GM19395 (cell line): Measurements from ENCODE around the gene RFTN1.

Source experiments
- ATAC-seq: cut with Tn5 transposase; IDR thresholded peaks from one replicate; pipeline ENCODE4 v1.9.1; 2021; ENCODE audit warnings: mild to moderate bottlenecking, moderate library complexity; ENCODE audit not compliant: unreplicated experiment

RFTN1 gene

GRCh38 chr3:16439848-16440708, 73.4 kb downstream of the RFTN1 start:
- ATAC-seq, result no peak

GRCh38 chr3:16439163-16439847, 74.2 kb downstream of the RFTN1 start:
- no peak for ATAC-seq

DNA sequence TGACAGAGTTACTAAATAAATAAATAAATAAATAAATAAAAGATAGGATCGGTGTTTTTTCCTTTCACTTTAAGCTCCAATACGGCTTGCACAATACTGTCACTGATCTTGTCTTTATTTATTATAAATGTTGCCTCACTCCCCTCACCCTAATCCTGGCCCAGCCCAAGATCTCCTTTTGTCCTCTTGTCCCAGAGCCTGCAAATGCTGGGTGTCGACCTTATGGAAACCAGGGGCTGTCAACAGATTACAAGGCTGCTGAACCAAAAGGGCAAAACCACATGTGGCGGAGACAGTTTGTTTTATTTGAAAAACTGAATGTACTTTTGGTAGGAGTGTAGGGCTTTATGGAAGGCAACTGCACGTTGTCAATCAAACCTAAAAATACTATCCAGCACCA, 75.9 kb downstream of the RFTN1 start:
- no peak for ATAC-seq

GRCh38 chr3:16433701-16434151, 79.8 kb downstream of the RFTN1 start:
- peak; percentile 86 for ATAC-seq

GRCh38 chr3:16432714-16433113, 80.8 kb downstream of the RFTN1 start:
- ATAC-seq, result peak; percentile 33

- peak; percentile 35 for ATAC-seq
These were observed 82.5 kb downstream of the RFTN1 start for GRCh38 chr3:16430717-16431630.

DNA sequence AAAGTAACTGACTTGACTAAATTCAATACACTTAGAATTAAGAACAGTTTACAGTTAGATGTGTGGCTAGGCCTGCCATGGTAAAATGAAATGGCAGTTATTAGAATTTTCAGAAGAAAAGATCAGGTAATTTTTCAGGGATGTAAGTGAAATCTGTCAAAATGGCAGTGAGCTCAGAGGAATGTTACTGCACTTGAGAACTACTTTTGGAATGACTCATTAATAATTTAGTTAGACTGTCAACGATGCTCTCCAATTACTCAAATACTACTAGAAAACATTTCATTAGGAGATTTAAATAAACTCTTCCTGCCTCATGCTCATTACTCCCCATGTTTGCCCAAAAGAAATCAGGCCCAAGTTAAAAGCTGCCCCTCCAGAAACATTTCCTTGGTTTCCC, 84.4 kb downstream of the RFTN1 start:
- ATAC-seq, result no peak

DNA sequence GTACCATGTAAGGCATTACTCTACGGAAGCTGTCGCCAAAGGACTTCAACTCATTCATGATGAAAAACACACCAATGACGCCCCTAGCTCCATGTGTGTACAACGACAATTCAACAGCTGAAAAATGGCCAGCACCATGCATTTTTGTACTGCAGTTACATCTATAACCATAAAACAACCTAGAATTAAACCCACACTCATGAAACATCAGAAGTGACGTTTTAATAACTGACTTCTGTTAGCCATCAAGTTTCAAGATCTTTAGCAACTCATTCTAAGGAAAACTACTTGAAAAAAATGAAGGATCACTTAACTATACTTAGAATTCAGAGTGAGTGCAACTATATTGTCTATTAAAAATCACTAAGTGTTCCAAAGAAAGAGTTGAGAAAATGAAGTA, 84.9 kb downstream of the RFTN1 start:
- ATAC-seq, result no peak

DNA sequence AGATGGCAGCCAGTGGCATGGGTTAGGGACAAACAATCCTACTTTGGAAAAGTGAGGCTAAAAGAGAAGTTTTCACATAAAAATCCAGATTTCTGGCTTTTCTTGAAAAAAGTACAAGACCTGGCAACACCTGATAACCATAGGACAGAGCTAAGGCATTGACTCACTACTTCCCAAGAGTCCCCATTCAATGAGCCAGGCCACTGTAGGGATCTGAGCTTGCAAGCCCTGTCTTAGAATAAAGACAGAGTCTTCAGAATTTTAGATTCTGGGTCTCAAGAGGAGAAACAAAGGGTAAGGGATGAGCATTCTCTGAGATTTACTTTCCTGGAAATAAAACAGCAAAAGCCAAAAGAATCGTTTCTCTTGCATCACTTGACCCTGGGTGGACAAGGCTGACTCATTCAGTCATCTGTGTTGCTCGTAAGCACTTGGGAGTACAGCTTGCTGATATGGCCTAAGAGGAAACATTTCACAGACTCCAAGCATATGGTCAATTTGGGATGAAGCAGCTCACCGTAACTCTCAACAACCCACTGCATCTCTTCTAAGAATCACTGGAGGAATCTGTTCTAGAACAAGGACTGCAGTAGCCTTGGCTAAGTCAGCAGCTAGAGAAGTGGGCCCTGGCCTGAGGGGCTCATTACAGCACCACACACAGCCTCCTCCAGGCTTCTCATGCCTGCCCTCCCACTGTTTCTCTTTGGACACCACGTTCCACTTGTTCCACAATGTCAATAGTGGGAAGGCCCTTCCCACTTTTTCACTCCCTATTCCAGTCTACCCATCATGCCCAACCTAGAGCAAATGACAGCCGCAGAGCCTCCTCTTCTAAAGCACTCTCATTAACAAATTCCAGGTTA, 86.2 kb downstream of the RFTN1 start:
- no peak for ATAC-seq

DNA sequence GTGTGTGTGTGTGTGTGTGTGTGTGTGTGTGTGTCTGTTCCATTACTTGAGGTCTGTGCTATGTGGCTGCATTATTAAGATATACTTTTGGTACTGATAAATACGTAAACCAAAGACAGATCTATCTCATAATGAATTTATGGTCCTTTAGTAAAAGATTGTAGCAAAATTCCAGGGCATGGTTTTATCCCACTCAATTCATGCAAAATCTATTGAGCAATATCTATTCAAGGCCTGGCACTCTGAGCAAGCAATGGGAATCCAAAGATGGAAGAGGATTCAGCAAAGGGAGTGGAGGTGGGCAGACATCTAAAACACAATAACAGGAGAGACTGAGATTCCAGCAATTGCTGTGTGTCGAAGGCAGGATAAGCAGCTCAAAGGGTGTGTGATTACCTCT, 86.8 kb downstream of the RFTN1 start:
- ATAC-seq, result no peak

- ATAC-seq, result no peak
These were observed 87.5 kb downstream of the RFTN1 start for GRCh38 chr3:16426029-16426400.

GRCh38 chr3:16425398-16426028, 88.0 kb downstream of the RFTN1 start:
- ATAC-seq, result no peak

DNA sequence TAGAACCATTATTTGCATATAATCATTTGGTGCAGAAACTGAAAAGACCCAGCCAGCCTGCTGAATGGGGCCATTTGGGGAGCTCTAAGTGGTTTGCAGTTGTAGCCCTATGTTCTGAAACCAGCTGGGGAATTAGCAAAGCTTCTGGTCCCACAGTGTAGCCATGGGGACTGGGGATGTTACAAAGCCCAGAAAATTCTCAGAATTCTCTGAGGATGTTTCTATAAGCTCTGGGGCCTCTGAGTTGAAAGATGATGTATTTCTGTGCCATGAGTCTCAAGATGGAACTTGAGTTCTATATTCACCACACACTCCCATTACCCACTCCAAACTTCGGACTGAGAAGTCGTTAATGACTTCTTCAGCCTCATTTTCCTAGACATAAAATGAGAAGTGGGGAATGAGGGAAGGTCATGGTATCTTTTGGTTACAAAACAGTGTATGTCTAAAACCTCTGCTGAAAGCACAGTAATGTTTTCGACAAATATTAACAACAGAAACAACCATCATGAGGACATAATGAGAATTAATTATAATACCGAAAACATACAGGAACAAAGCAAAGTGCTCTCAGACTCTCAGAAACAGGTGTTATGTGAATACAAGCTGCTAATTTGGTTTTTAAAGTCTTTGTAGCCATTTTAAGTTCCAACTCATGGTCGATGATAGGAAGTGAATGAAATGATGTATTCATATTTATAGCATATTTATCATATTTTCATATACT, 89.4 kb downstream of the RFTN1 start:
- ATAC-seq, result peak; percentile 93

DNA sequence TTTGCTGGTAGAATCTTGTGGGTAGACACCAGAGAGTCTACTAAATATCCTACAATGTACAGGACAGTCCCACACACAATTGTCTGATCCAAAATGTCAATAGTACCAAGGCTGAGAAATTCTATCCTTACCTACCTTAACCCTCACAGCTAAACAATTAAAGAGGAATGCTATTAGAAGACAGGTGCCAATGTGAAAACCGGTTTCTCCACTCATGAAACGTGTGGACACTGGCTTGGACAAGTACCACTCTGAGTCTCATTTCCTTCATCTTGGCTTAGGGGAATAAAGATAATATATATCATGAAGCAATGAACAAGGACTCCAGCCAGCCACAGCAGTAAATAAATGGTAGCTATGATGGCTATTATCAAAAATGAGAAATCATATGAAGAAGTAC, 90.2 kb downstream of the RFTN1 start:
- ATAC-seq, result no peak

DNA sequence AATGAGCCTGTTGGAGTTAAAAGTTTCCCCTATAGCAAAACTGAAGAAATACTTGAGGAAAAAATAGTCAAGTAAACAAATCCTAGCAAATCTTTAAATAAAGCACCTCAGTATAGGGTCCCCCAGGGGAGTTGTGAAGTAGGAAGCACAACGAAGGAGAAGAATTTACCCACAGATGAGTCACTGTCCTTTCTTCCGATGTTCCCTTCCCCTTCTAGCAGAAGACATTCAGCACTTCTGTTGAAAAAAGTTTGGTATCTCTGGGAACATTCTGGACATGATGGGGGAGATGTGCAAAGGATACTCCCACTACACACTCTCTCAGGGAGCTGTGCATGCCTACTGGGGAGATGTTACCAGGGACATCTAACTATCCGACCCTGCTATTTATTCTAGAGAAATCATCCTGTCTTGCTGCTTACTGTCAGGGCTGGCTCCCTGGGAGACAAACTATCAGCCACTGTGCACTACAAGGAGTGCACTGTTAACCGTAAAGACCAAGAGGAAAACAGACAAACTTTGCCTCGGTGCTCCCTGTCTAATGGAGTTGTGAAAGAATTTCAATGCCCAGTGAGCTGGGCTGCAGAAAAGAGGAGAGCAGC, 93.8 kb downstream of the RFTN1 start:
- ATAC-seq, result no peak

- no peak for ATAC-seq
These were observed 95.4 kb downstream of the RFTN1 start for GRCh38 chr3:16417945-16418739.

DNA sequence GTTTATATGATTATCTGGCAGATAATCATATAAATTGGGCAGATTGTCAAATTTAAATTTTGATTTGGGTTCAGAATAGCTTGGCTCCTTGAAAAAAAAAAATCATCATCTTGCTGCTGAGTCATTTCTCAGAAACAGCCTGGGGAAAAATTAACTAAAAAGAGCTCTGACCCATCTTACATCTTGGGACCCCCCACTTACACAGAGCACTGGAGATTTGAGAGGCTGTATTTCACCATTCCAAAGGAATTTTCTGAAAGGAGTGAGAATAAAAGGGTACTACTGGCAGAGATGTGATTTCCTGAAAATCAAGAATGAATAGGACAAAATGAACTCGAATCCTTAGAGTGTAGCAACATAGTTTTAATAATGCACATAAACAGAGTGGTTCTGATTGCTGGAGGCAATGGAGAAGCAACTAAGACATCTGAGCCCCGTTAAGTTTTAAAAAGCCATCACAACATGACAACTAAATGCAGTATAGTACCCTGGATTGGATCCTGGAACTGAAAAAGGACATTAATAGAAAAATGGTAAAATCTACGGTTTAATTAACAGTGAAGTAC, 97.5 kb downstream of the RFTN1 start:
- ATAC-seq, result no peak

- no peak for ATAC-seq
These were observed 100.2 kb downstream of the RFTN1 start for GRCh38 chr3:16413321-16413720.
